GM12878 (cell line): ENCODE measurements around the gene ZNF107. TPM values are rescaled to one million over a fixed set of nuclear protein-coding genes. Genes with fewer than 3 reads are reported as not detected.
A peak's percentile ranks its signal among the peaks of the same experiment; 100 is the strongest.

ENCODE experiments used
- CBX5 ChIP-seq: sonication (generic); IDR thresholded peaks from 2 replicates; pipeline ENCODE4 v1.6.1; 2016; ENCODE audit warnings: low read depth, moderate library complexity, mild to moderate bottlenecking, inconsistent platforms
- DPF2 ChIP-seq: fragments of 450-650 bp; IDR thresholded peaks from 2 replicates; pipeline ENCODE4 v1.6.1; 2017; ENCODE audit warnings: mild to moderate bottlenecking
- ESRRA ChIP-seq: IDR thresholded peaks from 2 replicates; pipeline ENCODE4 v1.6.1; 2012; ENCODE audit warnings: mild to moderate bottlenecking, low read length, improper control_type of control experiment
- IKZF2 ChIP-seq, 2 experiments: fragments of 450-650 bp; IDR thresholded peaks; 2 replicates each; pipeline ENCODE4 v1.6.1; 2017; ENCODE audit warnings: mild to moderate bottlenecking in 2 of 2, moderate library complexity in 2 of 2
- MEF2B ChIP-seq: fragments of 450-650 bp; IDR thresholded peaks from 2 replicates; pipeline ENCODE4 v1.6.1; 2018; ENCODE audit warnings: mild to moderate bottlenecking, moderate library complexity; ENCODE audit not compliant: partially characterized antibody, poor library complexity, severe bottlenecking
- SMAD5 ChIP-seq: IDR thresholded peaks from 2 replicates; pipeline ENCODE4 v1.6.1; 2016; ENCODE audit warnings: antibody characterized with exemption, low read depth
- SPI1 ChIP-seq: IDR thresholded peaks from 2 replicates; pipeline ENCODE4 v1.6.1; 2011; ENCODE audit warnings: low read depth, mild to moderate bottlenecking, low read length, moderate library complexity, borderline replicate concordance; ENCODE audit not compliant: insufficient read depth
- ZNF217 ChIP-seq: fragments of 450-650 bp; IDR thresholded peaks from 2 replicates; pipeline ENCODE4 v1.6.1; 2017; ENCODE audit warnings: antibody characterized with exemption, mild to moderate bottlenecking
- ZNF24 ChIP-seq: fragments of 450-650 bp; IDR thresholded peaks from 2 replicates; pipeline ENCODE4 v1.6.1; 2017; ENCODE audit warnings: antibody characterized with exemption, mild to moderate bottlenecking
- polyA plus RNA-seq, 11 experiments: library from polyadenylated mRNA; depleted of rRNA in 4 of 11; unstranded in 6 of 11; stranded (reverse) in 5 of 11; fragments of >200 nt; fragmentation: Nextera tagmentation in 4 of 11; fragmentation: Illumina TruSeq in 1 of 11; extraction: Ambion mirVana in 4 of 11; extraction: Trizol in 1 of 11; gene quantifications; 1 replicate in 1 of 11; 2 replicates in 10 of 11; pipeline versions ENCODE4 v1.2.1 to v1.2.3, GENCODE V29; 2011 to 2016; ENCODE audit warnings: inconsistent platforms in 2 of 11, missing spikeins in 2 of 11, low read depth in 1 of 11
- total RNA-seq, 4 experiments: library from RNA; depleted of rRNA in 3 of 4; stranded (reverse); fragments of >200 nt in 3 of 4; fragmentation: Illumina TruSeq in 1 of 4; extraction: Trizol in 1 of 4; gene quantifications; 2 replicates each; pipeline versions ENCODE4 v1.2.1 to v1.2.3, GENCODE V29; 2013 to 2021
- TF ChIP-seq, protein P1 (sequence below): fragments of 450-650 bp; IDR thresholded peaks from 2 replicates; pipeline ENCODE4 v1.6.1; 2017; ENCODE audit warnings: antibody characterized with exemption, mild to moderate bottlenecking, moderate library complexity
- TF ChIP-seq, protein P2 (sequence below): fragments of 450-650 bp; IDR thresholded peaks from 2 replicates; pipeline ENCODE4 v1.6.1; 2017; ENCODE audit warnings: mild to moderate bottlenecking

The ZNF107 gene
- total and polyA plus RNA-seq, 10 of the 15 experiments (the other 5 are each of a cell fraction or from before 2014, with no cell fraction given): 3.2 to 23.3 (median 13.7) TPM

DNA sequence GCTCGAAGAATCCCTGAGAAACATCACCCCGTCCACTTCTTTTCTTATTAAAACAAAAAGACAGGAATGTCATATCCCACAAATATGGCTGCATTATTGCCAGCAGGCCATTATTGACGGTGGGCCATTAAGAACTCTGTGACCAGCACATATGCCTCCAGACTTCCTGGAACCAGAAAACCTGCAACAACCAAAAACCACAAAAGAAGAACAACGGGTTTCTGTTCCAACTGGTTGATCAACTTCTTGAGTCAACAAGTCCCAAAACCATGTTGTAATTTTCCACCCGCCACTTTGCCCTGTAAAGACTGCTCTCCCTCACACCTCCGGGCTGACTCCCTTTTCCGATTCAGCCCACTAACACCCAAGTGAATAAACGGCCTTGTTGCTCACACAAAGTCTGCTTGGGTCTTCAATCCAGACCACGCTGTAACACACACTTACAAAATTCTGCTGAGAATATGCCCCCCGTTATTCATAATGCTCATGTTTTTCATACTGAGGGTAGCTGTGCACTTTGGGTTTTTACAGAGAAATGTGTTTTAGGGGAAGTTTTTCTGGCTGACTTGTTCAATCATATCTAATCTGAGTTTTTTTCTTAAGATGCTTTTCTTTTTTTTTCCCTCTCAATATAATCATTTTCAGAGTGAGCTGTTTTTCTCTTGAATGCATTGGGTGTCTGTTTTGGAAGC lies 20.7 kb downstream of the ZNF107 start (continued):
- TF ChIP-seq ZNF24: no peak
- TF ChIP-seq ESRRA: no peak
- peak; percentile 41; the same call in 1 of the 2 replicates for TF ChIP-seq DPF2
- TF ChIP-seq, protein P1, sequence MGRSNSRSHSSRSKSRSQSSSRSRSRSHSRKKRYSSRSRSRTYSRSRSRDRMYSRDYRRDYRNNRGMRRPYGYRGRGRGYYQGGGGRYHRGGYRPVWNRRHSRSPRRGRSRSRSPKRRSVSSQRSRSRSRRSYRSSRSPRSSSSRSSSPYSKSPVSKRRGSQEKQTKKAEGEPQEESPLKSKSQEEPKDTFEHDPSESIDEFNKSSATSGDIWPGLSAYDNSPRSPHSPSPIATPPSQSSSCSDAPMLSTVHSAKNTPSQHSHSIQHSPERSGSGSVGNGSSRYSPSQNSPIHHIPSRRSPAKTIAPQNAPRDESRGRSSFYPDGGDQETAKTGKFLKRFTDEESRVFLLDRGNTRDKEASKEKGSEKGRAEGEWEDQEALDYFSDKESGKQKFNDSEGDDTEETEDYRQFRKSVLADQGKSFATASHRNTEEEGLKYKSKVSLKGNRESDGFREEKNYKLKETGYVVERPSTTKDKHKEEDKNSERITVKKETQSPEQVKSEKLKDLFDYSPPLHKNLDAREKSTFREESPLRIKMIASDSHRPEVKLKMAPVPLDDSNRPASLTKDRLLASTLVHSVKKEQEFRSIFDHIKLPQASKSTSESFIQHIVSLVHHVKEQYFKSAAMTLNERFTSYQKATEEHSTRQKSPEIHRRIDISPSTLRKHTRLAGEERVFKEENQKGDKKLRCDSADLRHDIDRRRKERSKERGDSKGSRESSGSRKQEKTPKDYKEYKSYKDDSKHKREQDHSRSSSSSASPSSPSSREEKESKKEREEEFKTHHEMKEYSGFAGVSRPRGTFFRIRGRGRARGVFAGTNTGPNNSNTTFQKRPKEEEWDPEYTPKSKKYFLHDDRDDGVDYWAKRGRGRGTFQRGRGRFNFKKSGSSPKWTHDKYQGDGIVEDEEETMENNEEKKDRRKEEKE: no peak
- no peak for TF ChIP-seq ZNF217
- peak; percentile 58 to 67; a peak in 2 of 4 replicates for TF ChIP-seq IKZF2 (IDR thresholded peaks at IDR 0.05)
- TF ChIP-seq CBX5: peak; percentile 62; the same call in 1 of the 2 replicates
- TF ChIP-seq, protein P2, sequence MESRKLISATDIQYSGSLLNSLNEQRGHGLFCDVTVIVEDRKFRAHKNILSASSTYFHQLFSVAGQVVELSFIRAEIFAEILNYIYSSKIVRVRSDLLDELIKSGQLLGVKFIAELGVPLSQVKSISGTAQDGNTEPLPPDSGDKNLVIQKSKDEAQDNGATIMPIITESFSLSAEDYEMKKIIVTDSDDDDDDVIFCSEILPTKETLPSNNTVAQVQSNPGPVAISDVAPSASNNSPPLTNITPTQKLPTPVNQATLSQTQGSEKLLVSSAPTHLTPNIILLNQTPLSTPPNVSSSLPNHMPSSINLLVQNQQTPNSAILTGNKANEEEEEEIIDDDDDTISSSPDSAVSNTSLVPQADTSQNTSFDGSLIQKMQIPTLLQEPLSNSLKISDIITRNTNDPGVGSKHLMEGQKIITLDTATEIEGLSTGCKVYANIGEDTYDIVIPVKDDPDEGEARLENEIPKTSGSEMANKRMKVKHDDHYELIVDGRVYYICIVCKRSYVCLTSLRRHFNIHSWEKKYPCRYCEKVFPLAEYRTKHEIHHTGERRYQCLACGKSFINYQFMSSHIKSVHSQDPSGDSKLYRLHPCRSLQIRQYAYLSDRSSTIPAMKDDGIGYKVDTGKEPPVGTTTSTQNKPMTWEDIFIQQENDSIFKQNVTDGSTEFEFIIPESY: no peak
- no peak for TF ChIP-seq SMAD5
- no peak for TF ChIP-seq MEF2B
- TF ChIP-seq SPI1: no peak
- TF ChIP-seq, all 136 proteins: peak for 7
